Subcutaneous adipose tissue (tissue), 4 donors: ENCODE data around the gene FOSL2. TPM values are rescaled to one million over a fixed set of nuclear protein-coding genes. Genes with fewer than 3 reads are reported as not detected.

Experiments used
- total RNA-seq, 4 donors: library from RNA; depleted of rRNA; stranded (reverse); fragments of >200 nt; gene quantifications; one replicate each; pipeline ENCODE4 v1.1.0, GENCODE V29; 2016
- TF ChIP-seq, protein P1 (sequence below): fragments of 450-650 bp; IDR thresholded peaks from one replicate; pipeline ENCODE4 v1.5.1; 2016; ENCODE audit warnings: low read depth, mild to moderate bottlenecking, control low read depth, antibody characterized with exemption, moderate library complexity

Gene FOSL2
- total RNA-seq, 4 donors from 2014 or later, result 69.7 to 137 (median 110) TPM

DNA sequence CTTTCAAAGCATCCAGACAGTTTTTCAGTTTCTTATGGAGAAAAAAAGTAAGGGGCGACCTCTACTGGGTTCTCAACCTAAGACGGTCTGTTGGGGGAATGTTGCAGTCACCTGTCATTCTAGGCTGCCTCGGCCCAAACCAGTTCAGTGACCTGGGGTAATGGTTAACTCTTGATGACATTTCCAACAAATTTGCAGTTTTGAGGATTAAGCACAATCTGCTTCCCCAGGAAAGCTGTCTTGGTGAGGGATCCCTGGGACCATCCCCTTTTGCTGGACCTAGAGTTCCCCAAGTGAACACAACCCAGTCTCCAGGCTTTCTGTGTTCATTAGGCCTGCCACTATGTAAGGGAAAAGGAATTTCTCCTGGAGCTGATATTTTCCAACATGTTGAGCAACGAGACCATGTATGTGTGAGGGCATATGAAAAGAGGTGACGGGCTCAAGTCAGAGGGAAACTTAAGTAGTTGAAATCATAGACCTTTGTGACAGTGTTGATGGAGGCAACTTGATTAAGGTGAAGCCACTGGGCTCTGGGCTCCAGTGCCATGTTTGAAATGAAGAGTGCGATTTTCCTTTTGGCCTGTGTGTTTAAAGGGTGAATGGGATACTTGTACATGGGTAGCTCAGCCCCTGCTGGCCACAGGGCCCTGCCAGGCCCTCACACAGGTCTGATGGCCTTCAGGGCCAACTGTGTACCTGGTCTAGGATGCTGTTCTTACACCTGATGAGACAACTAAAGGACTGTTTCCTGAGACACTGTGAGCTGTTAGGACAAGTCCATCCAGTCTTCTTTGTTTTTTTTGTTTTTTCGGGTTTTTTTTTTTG is 27.0 kb downstream of the FOSL2 start:
- TF ChIP-seq, protein P1, sequence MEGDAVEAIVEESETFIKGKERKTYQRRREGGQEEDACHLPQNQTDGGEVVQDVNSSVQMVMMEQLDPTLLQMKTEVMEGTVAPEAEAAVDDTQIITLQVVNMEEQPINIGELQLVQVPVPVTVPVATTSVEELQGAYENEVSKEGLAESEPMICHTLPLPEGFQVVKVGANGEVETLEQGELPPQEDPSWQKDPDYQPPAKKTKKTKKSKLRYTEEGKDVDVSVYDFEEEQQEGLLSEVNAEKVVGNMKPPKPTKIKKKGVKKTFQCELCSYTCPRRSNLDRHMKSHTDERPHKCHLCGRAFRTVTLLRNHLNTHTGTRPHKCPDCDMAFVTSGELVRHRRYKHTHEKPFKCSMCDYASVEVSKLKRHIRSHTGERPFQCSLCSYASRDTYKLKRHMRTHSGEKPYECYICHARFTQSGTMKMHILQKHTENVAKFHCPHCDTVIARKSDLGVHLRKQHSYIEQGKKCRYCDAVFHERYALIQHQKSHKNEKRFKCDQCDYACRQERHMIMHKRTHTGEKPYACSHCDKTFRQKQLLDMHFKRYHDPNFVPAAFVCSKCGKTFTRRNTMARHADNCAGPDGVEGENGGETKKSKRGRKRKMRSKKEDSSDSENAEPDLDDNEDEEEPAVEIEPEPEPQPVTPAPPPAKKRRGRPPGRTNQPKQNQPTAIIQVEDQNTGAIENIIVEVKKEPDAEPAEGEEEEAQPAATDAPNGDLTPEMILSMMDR, result no peak

DNA sequence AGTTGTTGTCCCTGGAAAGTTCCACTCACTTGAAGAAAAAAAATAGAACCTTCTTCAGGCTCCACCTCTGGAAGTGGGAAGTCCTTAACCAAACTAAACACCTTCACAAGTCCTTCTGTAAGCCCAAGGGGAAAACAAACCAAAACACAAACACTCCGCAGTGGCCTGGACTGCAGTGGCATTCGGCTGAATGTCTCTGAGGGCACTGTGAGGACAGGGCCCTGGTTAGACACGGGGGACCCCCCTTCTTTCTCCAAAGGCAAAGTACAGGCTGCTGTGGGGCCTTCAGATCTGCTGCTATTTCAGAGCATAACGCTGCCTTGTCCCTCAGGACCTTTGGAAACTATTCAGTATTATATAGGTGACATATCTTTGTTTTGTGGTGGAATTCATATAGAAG is 28.1 kb downstream of the FOSL2 start:
- TF ChIP-seq, protein P1, result no peak

DNA sequence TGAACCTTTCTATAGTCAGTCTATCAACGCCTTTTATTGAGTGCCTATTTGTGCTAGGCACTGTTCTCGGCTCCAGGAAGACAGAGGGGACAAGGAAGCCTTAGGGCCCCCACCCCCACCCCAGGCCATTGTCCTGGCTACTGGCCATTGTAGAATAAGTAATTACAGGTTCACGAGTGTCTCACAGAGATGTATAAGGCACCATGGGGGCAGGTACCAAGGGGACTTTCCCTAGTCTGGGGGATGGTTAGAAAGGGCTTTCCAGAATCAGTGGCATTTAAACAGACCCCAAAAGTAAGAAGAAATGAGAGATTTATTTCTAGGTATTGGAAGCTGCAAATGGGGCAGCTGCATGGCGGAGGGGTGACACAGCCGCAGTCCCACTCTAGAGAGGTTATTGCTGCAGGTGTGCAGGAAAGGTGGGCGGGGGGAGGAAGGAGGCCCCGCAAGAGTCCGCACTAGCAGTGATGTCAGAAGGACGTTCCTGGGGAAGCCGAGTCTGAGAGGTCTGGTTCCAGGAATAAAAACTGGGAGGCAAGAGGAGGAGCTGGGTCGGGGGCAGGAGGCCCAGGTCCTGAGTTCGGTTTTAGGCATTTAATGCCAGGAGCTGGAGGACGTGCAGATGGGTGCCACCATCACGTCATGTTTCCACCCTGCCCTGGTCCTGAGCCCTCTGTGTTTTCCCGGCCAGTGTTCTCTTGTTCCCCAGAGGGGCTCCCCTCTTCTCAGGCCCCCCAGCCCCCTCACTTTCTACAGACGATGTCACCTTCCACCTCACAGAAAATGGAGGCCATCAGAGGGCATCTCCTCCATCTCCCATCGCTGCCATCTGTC is 30.5 kb downstream of the FOSL2 start:
- TF ChIP-seq, protein P1, result no peak

DNA sequence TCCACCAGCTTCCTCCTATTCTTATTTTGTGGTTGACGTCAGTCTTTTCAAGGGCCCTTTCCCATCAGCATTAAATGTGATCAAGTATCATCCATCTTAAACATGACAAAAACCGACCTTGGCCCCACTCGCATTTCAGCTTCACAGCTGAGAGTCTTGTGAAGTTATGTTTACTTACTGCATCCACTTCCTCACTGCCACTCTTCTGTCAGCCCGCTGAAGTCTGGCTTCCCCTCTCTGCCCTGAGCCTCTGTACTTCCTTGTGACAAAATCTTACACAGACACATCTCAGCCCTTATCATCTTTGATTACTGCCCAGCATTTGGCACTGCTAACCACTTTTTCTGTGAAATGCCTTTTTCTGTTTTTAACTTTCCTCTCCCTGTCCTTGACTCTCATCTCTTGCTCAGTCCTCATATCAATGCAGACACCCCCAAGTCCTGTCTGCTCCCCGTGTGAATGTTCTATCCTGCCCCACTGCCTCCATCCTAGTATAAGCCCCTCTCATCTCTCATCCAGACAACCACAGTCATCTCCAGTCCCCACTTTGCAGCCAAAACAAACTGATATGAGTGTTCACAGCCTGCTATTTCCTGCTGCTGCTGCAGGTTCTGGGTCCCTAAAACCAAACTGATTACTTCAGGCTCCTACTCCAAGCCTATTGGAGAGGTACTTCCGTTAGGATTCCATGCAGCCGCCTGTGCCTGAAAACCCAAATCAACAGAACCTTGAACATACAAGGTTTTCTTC is 31.4 kb downstream of the FOSL2 start:
- TF ChIP-seq, protein P1, result no peak

DNA sequence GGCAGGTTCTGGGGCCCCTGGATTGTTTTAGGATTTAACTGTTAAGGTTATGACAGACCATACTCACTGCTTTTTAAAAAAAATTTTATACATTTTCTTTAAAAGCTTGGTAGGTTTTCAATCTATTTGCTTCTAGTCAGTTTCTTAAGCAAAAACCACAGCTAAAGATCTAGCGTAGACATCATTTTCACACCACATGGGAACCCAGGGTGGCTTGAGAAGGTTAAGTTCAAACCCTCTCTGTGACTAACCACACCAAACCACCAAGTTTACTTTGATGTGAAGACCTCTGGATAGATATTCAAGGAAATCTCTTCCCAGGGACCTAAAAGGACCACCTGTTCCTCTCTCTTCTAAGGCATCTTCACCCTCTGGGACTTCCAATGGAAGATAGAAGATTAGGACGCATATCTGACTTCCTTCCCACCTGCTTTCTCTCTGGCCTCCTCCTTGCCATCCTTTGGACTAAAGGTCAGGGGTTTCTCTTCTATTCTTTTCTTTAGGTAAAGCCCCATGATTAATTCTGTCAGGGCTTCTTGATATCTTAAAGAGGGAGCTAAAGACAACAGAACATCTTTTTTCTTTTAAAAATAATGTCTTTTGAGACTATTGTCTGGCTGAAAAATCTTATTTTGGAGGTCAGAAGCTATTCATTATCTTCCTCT is 32.3 kb downstream of the FOSL2 start:
- TF ChIP-seq, protein P1, result no peak

DNA sequence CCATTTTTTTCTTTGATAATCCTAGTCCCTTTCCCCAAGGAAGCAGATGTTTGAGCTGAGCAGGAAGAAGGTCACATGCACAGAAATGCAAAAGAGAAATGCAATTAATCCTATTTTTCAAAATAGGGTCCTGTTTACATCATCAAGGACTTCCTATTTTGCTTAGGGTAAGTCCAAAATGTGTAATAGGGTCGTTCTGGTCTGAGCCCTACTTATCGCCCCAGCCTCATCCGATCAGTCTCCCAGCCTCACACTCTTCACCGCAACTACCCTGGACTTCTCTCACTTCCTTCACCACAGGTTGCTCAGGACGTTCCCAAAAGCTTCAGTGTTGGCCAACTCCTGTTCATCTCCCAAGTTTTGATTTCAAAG is 32.8 kb downstream of the FOSL2 start:
- TF ChIP-seq, protein P1, result no peak
